IMR-90 (cell line): ENCODE data around the gene QKI. TPM values are rescaled to one million over a fixed set of nuclear protein-coding genes. Genes with fewer than 3 reads are reported as not detected.

ENCODE experiments used
- ATAC-seq: fragments of 200-7000 bp; cut with Tn5 transposase; 2 replicates; pipeline ENCODE4 v1.9.1; 2020; ENCODE audit warnings: low read depth, mild to moderate bottlenecking, moderate library complexity
- BruUV-seq: library from RNA; stranded (reverse); fragments of 400-500 nt; replicated peaks from 2 replicates; lab custom pipeline; 2021; lab: Mats Ljungman, UMichigan
- CTCF ChIA-PET: fragments of 300-600 bp; formaldehyde crosslinking; extraction: SDS; loops from one replicate; lab custom pipeline; 2021; ENCODE audit warnings: antibody characterized with exemption; lab: Yijun Ruan, JAX
- POLR2A ChIA-PET: fragments of 300-600 bp; sonication (Branson Sonifier 250); formaldehyde crosslinking; loops from one replicate; lab custom pipeline; 2022; ENCODE audit warnings: antibody characterized with exemption; ENCODE audit not compliant: unreplicated experiment; lab: Charles Lee
- DNase-seq: peaks from one replicate; pipeline ENCODE4 v3.0.0; 2013
- H2AFZ ChIP-seq: replicated peaks from 2 replicates; pipeline ENCODE3; 2013; ENCODE audit warnings: low read length, mild to moderate bottlenecking; ENCODE audit not compliant: poor library complexity
- H2AK5ac ChIP-seq: 2 replicates; pipeline ENCODE4 v1.6.1; 2013; ENCODE audit warnings: low read depth, low read length, inconsistent platforms
- H2AK9ac ChIP-seq: replicated peaks from 2 replicates; pipeline ENCODE3; 2013; ENCODE audit warnings: mild to moderate bottlenecking, low read depth, low read length, moderate library complexity; ENCODE audit not compliant: poor library complexity
- H2BK120ac ChIP-seq: 2 replicates; pipeline ENCODE4 v1.6.1; 2013; ENCODE audit warnings: low read depth, low read length, inconsistent platforms
- H2BK15ac ChIP-seq: 3 replicates; pipeline ENCODE4 v1.6.1; 2013; ENCODE audit warnings: low read depth, low read length, inconsistent platforms
- H2BK20ac ChIP-seq: 2 replicates; pipeline ENCODE4 v1.6.1; 2013; ENCODE audit warnings: low read depth, mild to moderate bottlenecking, inconsistent platforms, low read length, moderate library complexity
- H2BK5ac ChIP-seq: 2 replicates; pipeline ENCODE4 v1.6.1; 2013; ENCODE audit warnings: mild to moderate bottlenecking, low read depth, low read length, inconsistent platforms; ENCODE audit not compliant: poor library complexity, severe bottlenecking
- H3K14ac ChIP-seq: replicated peaks from 2 replicates; pipeline ENCODE4 v1.6.1; 2013; ENCODE audit warnings: low read depth, low read length, inconsistent platforms
- H3K18ac ChIP-seq: 2 replicates; pipeline ENCODE4 v1.6.1; 2013; ENCODE audit warnings: low read depth, low read length, control low read depth
- H3K23ac ChIP-seq: 2 replicates; pipeline ENCODE4 v1.6.1; 2013; ENCODE audit warnings: low read depth, low read length, inconsistent platforms
- H3K27ac ChIP-seq: 2 replicates; pipeline ENCODE4 v1.5.1; 2013; ENCODE audit warnings: mild to moderate bottlenecking, control low read depth, low read length; ENCODE audit not compliant: insufficient read depth
- H3K27me3 ChIP-seq: 2 replicates; pipeline ENCODE4 v1.6.1; 2013; ENCODE audit warnings: low read length; ENCODE audit not compliant: control insufficient read depth, insufficient read depth
- H3K36me3 ChIP-seq: 2 replicates; pipeline ENCODE4 v1.6.1; 2013; ENCODE audit warnings: low read length, mixed read lengths; ENCODE audit not compliant: control insufficient read depth, insufficient read depth
- H3K4ac ChIP-seq: 2 replicates; pipeline ENCODE4 v1.6.1; 2013; ENCODE audit warnings: low read depth, low read length, inconsistent platforms
- H3K4me1 ChIP-seq: 2 replicates; pipeline ENCODE4 v1.6.1; 2013; ENCODE audit warnings: low read length, mixed read lengths; ENCODE audit not compliant: control insufficient read depth, insufficient read depth
- H3K4me2 ChIP-seq: 2 replicates; pipeline ENCODE4 v1.6.1; 2013; ENCODE audit warnings: low read depth, mild to moderate bottlenecking, control low read depth, low read length, moderate library complexity
- H3K4me3 ChIP-seq: 2 replicates; pipeline ENCODE4 v1.5.1; 2013; ENCODE audit warnings: low read depth, mild to moderate bottlenecking, control low read depth, low read length, moderate library complexity; ENCODE audit not compliant: insufficient read depth
- H3K56ac ChIP-seq: 2 replicates; pipeline ENCODE4 v1.6.1; 2013; ENCODE audit warnings: low read length, inconsistent platforms; ENCODE audit not compliant: insufficient read depth; ENCODE audit errors: extremely low read depth
- H3K79me1 ChIP-seq, 2 experiments: 2 replicates each; pipeline ENCODE4 v1.6.1; 2013; ENCODE audit warnings: low read length in 2 of 2, inconsistent platforms in 1 of 2, low read depth in 1 of 2
- H3K9ac ChIP-seq: 2 replicates; pipeline ENCODE4 v1.6.1; 2013; ENCODE audit warnings: low read depth, low read length, control low read depth
- H3K9me1 ChIP-seq: 2 replicates; pipeline ENCODE4 v1.6.1; 2013; ENCODE audit warnings: low read length, inconsistent platforms; ENCODE audit not compliant: insufficient read depth
- H3K9me3 ChIP-seq: 2 replicates; pipeline ENCODE4 v1.6.1; 2013; ENCODE audit warnings: low read length; ENCODE audit not compliant: control insufficient read depth, insufficient read depth
- H4K20me1 ChIP-seq: 2 replicates; pipeline ENCODE4 v1.6.1; 2013; ENCODE audit warnings: low read length, inconsistent platforms; ENCODE audit not compliant: insufficient read depth
- H4K5ac ChIP-seq: 2 replicates; pipeline ENCODE4 v1.6.1; 2013; ENCODE audit warnings: mild to moderate bottlenecking, low read depth, low read length, control low read depth
- H4K8ac ChIP-seq, 2 experiments: 2 replicates each; pipeline ENCODE4 v1.6.1; 2013; ENCODE audit warnings: low read depth in 2 of 2, low read length in 2 of 2, control low read depth in 1 of 2, inconsistent platforms in 1 of 2
- H4K91ac ChIP-seq: 2 replicates; pipeline ENCODE4 v1.6.1; 2013; ENCODE audit warnings: low read depth, low read length, inconsistent platforms; ENCODE audit not compliant: insufficient read depth
- CEBPB ChIP-seq: IDR thresholded peaks from 2 replicates; pipeline ENCODE4 v1.6.1; 2012; ENCODE audit warnings: low read depth, low read length, improper control_type of control experiment
- RCOR1 ChIP-seq: IDR thresholded peaks from 2 replicates; pipeline ENCODE4 v1.6.1; 2012; ENCODE audit warnings: mild to moderate bottlenecking, low read length, improper control_type of control experiment; ENCODE audit not compliant: insufficient replicate concordance
- RFX5 ChIP-seq: IDR thresholded peaks from 2 replicates; pipeline ENCODE4 v1.8.0; 2012; ENCODE audit warnings: low read depth, mild to moderate bottlenecking, low read length, moderate library complexity
- WGBS, 2 experiments: methylation state at CpG; one replicate each; pipeline versions ENCODE4 v1.1.5 to v1.1.7; 2013; ENCODE audit warnings: missing lambda C conversion rate in 2 of 2; ENCODE audit not compliant: insufficient read length in 1 of 2; ENCODE audit errors: extremely low coverage in 2 of 2; 5-methylcytosine and 5-hydroxymethylcytosine counted together
- dilution Hi-C: fragments of 300-500 bp; cut with HindIII; formaldehyde crosslinking; loops from one replicate; pipeline ENCODE4 v1.14.3; 2018; ENCODE audit warnings: low sequenced_read_pairs; ENCODE audit not compliant: unreplicated experiment
- in situ Hi-C: fragments of 300-500 bp; cut with MboI; formaldehyde crosslinking; loops from 3 replicates; pipeline ENCODE4 v1.14.3; 2019; ENCODE audit warnings: low sequenced_read_pairs, inconsistent platforms, mixed read lengths
- intact Hi-C: fragments of 100-400 bp; cut with micrococcal nuclease; formaldehyde crosslinking; loops from 2 replicates; pipeline ENCODE4 v1.10.0; 2022
- polyA plus RNA-seq, 3 experiments: library from polyadenylated mRNA; depleted of rRNA; stranded (reverse); fragments of >200 nt; gene quantifications; 2 replicates each; pipeline ENCODE4 v1.2.3, GENCODE V29; 2012; ENCODE audit warnings: low replicate concordance in 1 of 3
- total RNA-seq: library from RNA; depleted of rRNA; stranded (reverse); fragments of >200 nt; gene quantifications from 2 replicates; pipeline ENCODE4 v1.2.3, GENCODE V29; 2012

The QKI gene
- total and polyA plus RNA-seq, 2 of the 4 experiments (the other 2 are of a cell fraction), result 112 to 232 TPM

DNA sequence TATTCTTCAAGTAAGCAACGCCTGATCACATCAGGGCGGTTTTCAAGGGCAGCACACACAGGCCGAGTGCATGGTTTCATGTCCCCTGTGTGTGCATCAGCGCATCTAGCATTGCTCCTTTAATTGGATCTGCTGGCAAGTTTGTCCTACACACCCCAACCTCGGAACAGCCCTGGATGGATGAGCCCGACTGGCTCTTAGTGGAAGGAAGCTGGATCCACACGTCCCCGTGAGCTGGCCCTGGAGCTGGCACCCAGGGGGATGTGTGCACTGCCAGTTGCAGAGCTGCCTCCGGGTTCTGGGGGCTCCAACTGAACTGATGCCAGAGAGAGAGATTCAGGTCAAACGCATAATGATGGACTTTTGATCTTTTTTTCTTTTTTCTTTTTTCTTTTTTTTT, 39.2 kb upstream of the QKI start:
- Histone ChIP-seq H3K9me1 (no peaks in the 10 kb centered on the region), H3K4ac (no peak overlapping the region), H4K91ac (no peak overlapping the region), H2BK120ac (no peak overlapping the region), H2AK5ac (no peak overlapping the region), H3K14ac (no peak overlapping the region), H3K79me1 (no peaks in the 10 kb centered on the region), H3K27ac (no peak overlapping the region), H3K36me3 (no peaks in the 10 kb centered on the region), H3K18ac (no peak overlapping the region), H4K8ac (no peak overlapping the region), H2AK9ac (no peak overlapping the region), H2BK15ac (no peak overlapping the region), H4K20me1 (no peaks in the 10 kb centered on the region), H3K23ac (no peak overlapping the region), H3K4me2 (no peak overlapping the region), H3K9me3 (0 out of 2 replicates have a peak, but pooled peaks cover 3% of the 10 kb centered on the region), H2AFZ (no peak overlapping the region), H3K9ac (no peak overlapping the region), H3K27me3 (no peaks in the 10 kb centered on the region), H3K56ac (no peak overlapping the region), H2BK20ac (no peak overlapping the region), H2BK5ac (no peak overlapping the region), H4K5ac (no peak overlapping the region), H3K4me1 (no peaks in the 10 kb centered on the region), H3K4me3 (no peak overlapping the region)
- DNase-seq (no peak), ATAC-seq (no peak)
- BruUV-seq, result no TSS peak
- CTCF ChIA-PET, result no interaction called here
- intact Hi-C loops (no loop called here), in situ Hi-C loops (no loop called here), dilution Hi-C loops (no loop called here)
- 80% methylated on average over 3 of the region's 10 CpGs; no CpG with 5 or more reads in 1 of the 2 experiments for WGBS, 2 experiments
- POLR2A ChIA-PET, result no interaction called here
- no peak for TF ChIP-seq RCOR1
- TF ChIP-seq RFX5, result no peak
- TF ChIP-seq CEBPB, result no peak
